ENCODE measurements around the gene ECHDC1.

DNA sequence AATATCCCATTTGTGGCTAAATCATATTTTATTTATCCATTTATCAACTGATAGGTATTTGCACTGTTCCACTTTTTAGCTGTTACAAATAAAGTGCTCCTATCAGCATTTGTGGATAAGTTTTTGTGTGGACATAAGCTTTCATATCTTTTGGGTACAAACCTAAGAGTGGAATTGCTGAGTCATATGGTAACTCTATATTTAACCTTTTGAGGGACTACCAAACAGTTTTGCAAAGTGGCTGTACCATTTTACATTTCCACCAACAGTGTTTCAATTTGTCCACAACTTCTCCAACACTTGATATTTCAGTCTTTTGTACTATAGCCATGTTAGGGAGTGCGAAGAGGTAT lies 23.6 kb upstream of the ECHDC1 start:
- TF ChIP-seq, protein P1, sequence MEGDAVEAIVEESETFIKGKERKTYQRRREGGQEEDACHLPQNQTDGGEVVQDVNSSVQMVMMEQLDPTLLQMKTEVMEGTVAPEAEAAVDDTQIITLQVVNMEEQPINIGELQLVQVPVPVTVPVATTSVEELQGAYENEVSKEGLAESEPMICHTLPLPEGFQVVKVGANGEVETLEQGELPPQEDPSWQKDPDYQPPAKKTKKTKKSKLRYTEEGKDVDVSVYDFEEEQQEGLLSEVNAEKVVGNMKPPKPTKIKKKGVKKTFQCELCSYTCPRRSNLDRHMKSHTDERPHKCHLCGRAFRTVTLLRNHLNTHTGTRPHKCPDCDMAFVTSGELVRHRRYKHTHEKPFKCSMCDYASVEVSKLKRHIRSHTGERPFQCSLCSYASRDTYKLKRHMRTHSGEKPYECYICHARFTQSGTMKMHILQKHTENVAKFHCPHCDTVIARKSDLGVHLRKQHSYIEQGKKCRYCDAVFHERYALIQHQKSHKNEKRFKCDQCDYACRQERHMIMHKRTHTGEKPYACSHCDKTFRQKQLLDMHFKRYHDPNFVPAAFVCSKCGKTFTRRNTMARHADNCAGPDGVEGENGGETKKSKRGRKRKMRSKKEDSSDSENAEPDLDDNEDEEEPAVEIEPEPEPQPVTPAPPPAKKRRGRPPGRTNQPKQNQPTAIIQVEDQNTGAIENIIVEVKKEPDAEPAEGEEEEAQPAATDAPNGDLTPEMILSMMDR (IDR thresholded peaks at IDR 0.05; ENCODE audit: control extremely low read depth in 1 of 3, insufficient read depth in 1 of 3, low read depth in 1 of 3, low read length in 3 of 3), result no peak
- TF ChIP-seq SAP30 (IDR thresholded peaks at IDR 0.05; ENCODE audit: insufficient read depth, insufficient replicate concordance, low read length), result no peak
- TF ChIP-seq, protein P2, sequence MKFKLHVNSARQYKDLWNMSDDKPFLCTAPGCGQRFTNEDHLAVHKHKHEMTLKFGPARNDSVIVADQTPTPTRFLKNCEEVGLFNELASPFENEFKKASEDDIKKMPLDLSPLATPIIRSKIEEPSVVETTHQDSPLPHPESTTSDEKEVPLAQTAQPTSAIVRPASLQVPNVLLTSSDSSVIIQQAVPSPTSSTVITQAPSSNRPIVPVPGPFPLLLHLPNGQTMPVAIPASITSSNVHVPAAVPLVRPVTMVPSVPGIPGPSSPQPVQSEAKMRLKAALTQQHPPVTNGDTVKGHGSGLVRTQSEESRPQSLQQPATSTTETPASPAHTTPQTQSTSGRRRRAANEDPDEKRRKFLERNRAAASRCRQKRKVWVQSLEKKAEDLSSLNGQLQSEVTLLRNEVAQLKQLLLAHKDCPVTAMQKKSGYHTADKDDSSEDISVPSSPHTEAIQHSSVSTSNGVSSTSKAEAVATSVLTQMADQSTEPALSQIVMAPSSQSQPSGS (IDR thresholded peaks at IDR 0.05; ENCODE audit: low read length), result no peak
- TF ChIP-seq HDAC6 (IDR thresholded peaks at IDR 0.05; ENCODE audit: low read depth, low read length), result no peak
- TF ChIP-seq POLR2AphosphoS5 (IDR thresholded peaks at IDR 0.05; ENCODE audit: low read depth, low read length), result no peak
- TF ChIP-seq EP300 (IDR thresholded peaks at IDR 0.05; ENCODE audit: borderline replicate concordance in 1 of 2, low read depth in 2 of 2, low read length in 2 of 2), result no peak
- TF ChIP-seq, protein P3, sequence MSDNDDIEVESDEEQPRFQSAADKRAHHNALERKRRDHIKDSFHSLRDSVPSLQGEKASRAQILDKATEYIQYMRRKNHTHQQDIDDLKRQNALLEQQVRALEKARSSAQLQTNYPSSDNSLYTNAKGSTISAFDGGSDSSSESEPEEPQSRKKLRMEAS (IDR thresholded peaks at IDR 0.05), result no peak
- TF ChIP-seq JUN (IDR thresholded peaks at IDR 0.05; ENCODE audit: low read depth, low read length), result no peak
- TF ChIP-seq TAF1 (IDR thresholded peaks at IDR 0.05; ENCODE audit: low read depth, low read length), result no peak
